GM23248 (cell line): ENCODE results near the gene CEP112. TPM values are rescaled to one million over a fixed set of nuclear protein-coding genes. Genes with fewer than 3 reads are reported as not detected.

Experiments
- DNase-seq: peaks from one replicate; pipeline ENCODE4 v3.0.0-alpha.2; 2015
- H2AFZ ChIP-seq: fragments of 200-600 bp; sonication (generic); 2 replicates; pipeline ENCODE4 v1.6.1; 2016; ENCODE audit warnings: antibody characterized with exemption
- H3F3A ChIP-seq: fragments of 200-600 bp; sonication (generic); 2 replicates; pipeline ENCODE4 v1.6.1; 2016; ENCODE audit warnings: mild to moderate bottlenecking, antibody characterized with exemption, mixed run types; ENCODE audit not compliant: insufficient read depth
- H3K27ac ChIP-seq: fragments of 200-600 bp; sonication (generic); 2 replicates; pipeline ENCODE4 v1.5.1; 2016; ENCODE audit warnings: mild to moderate bottlenecking
- H3K27me3 ChIP-seq: fragments of 200-600 bp; sonication (generic); replicated peaks from 2 replicates; pipeline ENCODE4 v1.6.1; 2016; ENCODE audit warnings: mild to moderate bottlenecking; ENCODE audit not compliant: insufficient read depth
- H3K36me3 ChIP-seq: fragments of 200-600 bp; sonication (generic); 2 replicates; pipeline ENCODE4 v1.6.1; 2016; ENCODE audit warnings: low read depth, mild to moderate bottlenecking
- H3K4me1 ChIP-seq: fragments of 200-600 bp; sonication (generic); 2 replicates; pipeline ENCODE4 v1.6.1; 2016; ENCODE audit warnings: mild to moderate bottlenecking; ENCODE audit not compliant: insufficient read depth
- H3K4me2 ChIP-seq: fragments of 200-600 bp; sonication (generic); one replicate; pipeline ENCODE4 v1.6.1; 2016; ENCODE audit warnings: mild to moderate bottlenecking; ENCODE audit not compliant: unreplicated experiment
- H3K4me3 ChIP-seq: fragments of 200-600 bp; sonication (generic); 2 replicates; pipeline ENCODE4 v1.5.1; 2016; ENCODE audit warnings: mild to moderate bottlenecking
- H3K79me2 ChIP-seq: fragments of 200-600 bp; sonication (generic); 2 replicates; pipeline ENCODE4 v1.6.1; 2016; ENCODE audit warnings: mild to moderate bottlenecking; ENCODE audit not compliant: insufficient read depth
- H3K9ac ChIP-seq: fragments of 200-600 bp; sonication (generic); 2 replicates; pipeline ENCODE4 v1.6.1; 2016; ENCODE audit warnings: mild to moderate bottlenecking
- H3K9me2 ChIP-seq: fragments of 200-600 bp; sonication (generic); 2 replicates; pipeline ENCODE4 v1.6.1; 2016; ENCODE audit warnings: mixed run types, mild to moderate bottlenecking, moderate library complexity; ENCODE audit not compliant: insufficient read depth
- H3K9me3 ChIP-seq: fragments of 200-600 bp; sonication (generic); one replicate; pipeline ENCODE4 v1.6.1; 2017; ENCODE audit warnings: low read depth
- H4K20me1 ChIP-seq: fragments of 200-600 bp; sonication (generic); 2 replicates; pipeline ENCODE4 v1.6.0; 2016; ENCODE audit not compliant: insufficient read depth
- EZH2 ChIP-seq: fragments of 200-600 bp; sonication (generic); IDR thresholded peaks from 2 replicates; pipeline ENCODE4 v1.6.1; 2018; ENCODE audit warnings: antibody characterized with exemption, mild to moderate bottlenecking; ENCODE audit not compliant: insufficient read depth, poor library complexity, severe bottlenecking
- EZH2phosphoT487 ChIP-seq: fragments of 200-600 bp; sonication (generic); IDR thresholded peaks from 2 replicates; pipeline ENCODE4 v1.6.1; 2018; ENCODE audit warnings: antibody characterized with exemption, moderate library complexity, mild to moderate bottlenecking, low read depth; ENCODE audit not compliant: insufficient read depth
- WGBS, 2 experiments: methylation state at CpG; one replicate each; pipeline ENCODE4 v1.1.6; 2015 to 2017; ENCODE audit warnings: low lambda C conversion rate in 2 of 2, low coverage in 1 of 2; ENCODE audit errors: missing lambda C conversion rate in 2 of 2; 5-methylcytosine and 5-hydroxymethylcytosine counted together
- in situ Hi-C: fragments of 300-500 bp; cut with MboI; formaldehyde crosslinking; loops from 2 replicates; pipeline ENCODE4 v1.15.0; 2020
- polyA plus RNA-seq: library from polyadenylated mRNA; unstranded; fragments of >200 nt; fragmentation: Nextera tagmentation; extraction: Ambion mirVana; gene quantifications from 2 replicates; pipeline ENCODE4 v1.2.1, GENCODE V29; 2016
- total RNA-seq: library from RNA; depleted of rRNA; stranded (reverse); fragments of >200 nt; shearing (Covaris generic); gene quantifications from 2 replicates; pipeline ENCODE4 v1.2.3, GENCODE V29; 2014

Gene CEP112
- total and polyA plus RNA-seq, 2 experiments from 2014 or later, result 8.1 to 14.8 TPM

GRCh38 chr17:65742403-65743307 lies 449.3 kb downstream of the CEP112 start:
- H3K9me2 ChIP-seq, result no peaks in the 10 kb centered on the region
- H3K4me3 ChIP-seq, result peak overlapping the region; percentile 53
- no peaks in the 10 kb centered on the region for H3K27me3 ChIP-seq
- no peaks in the 10 kb centered on the region for H4K20me1 ChIP-seq
- peaks cover 20% of the 10 kb centered on the region for H3K4me1 ChIP-seq
- H3K36me3 ChIP-seq, result no peaks in the 10 kb centered on the region
- H3F3A ChIP-seq, result peaks cover 19% of the 10 kb centered on the region
- peak overlapping the region; percentile 31 for H3K9ac ChIP-seq
- in situ Hi-C loops, result no loop called here
- 0 out of 2 replicates have a peak overlapping the region, but pooled peaks have one; percentile 2 for H2AFZ ChIP-seq
- no peaks in the 10 kb centered on the region for H3K79me2 ChIP-seq
- H3K4me2 ChIP-seq, result peak overlapping the region; percentile 79
- TF ChIP-seq EZH2 (no peak), EZH2phosphoT487 (no peak)
- 1 to 3% methylated on average over 6 of the region's 6 CpGs for WGBS, 2 experiments
- H3K27ac ChIP-seq, result peak overlapping the region; percentile 80
- peak; percentile 94 for DNase-seq
- H3K9me3 ChIP-seq, result peaks cover 3% of the 10 kb centered on the region

- in situ Hi-C loops, result no loop called here
- H3K27me3 ChIP-seq, result no peaks in the 10 kb centered on the region
- peaks cover 20% of the 10 kb centered on the region for H3K4me1 ChIP-seq
- H3K9me3 ChIP-seq, result peaks cover 3% of the 10 kb centered on the region
- H2AFZ ChIP-seq, result no peak overlapping the region
- peaks cover 19% of the 10 kb centered on the region for H3F3A ChIP-seq
- H3K4me3 ChIP-seq, result no peak overlapping the region
- peak overlapping the region; percentile 79 for H3K4me2 ChIP-seq
- H3K9ac ChIP-seq, result no peak overlapping the region
- 80 to 89% methylated on average over 1 of the region's 1 CpG for WGBS, 2 experiments
- H3K79me2 ChIP-seq, result no peaks in the 10 kb centered on the region
- DNase-seq, result no peak
- no peak for TF ChIP-seq EZH2
- TF ChIP-seq EZH2phosphoT487, result no peak
- no peaks in the 10 kb centered on the region for H3K9me2 ChIP-seq
- H3K36me3 ChIP-seq, result no peaks in the 10 kb centered on the region
- no peak overlapping the region for H3K27ac ChIP-seq
- H4K20me1 ChIP-seq, result no peaks in the 10 kb centered on the region
These were observed 450.2 kb downstream of the CEP112 start for GRCh38 chr17:65741710-65742109.

- Histone ChIP-seq H3K4me3 (no peak overlapping the region), H3K27me3 (no peaks in the 10 kb centered on the region), H3K9me3 (peaks cover 3% of the 10 kb centered on the region), H3K27ac (no peak overlapping the region), H3K9ac (no peak overlapping the region), H3K9me2 (no peaks in the 10 kb centered on the region; the same call in 1 of the 2 replicates), H3K79me2 (no peaks in the 10 kb centered on the region), H3K4me1 (peaks cover 20% of the 10 kb centered on the region), H2AFZ (no peak overlapping the region), H3K36me3 (no peaks in the 10 kb centered on the region), H3F3A (peaks cover 19% of the 10 kb centered on the region), H4K20me1 (no peaks in the 10 kb centered on the region), H3K4me2 (no peak overlapping the region)
- TF ChIP-seq EZH2phosphoT487 (no peak), EZH2 (no peak)
- in situ Hi-C loops, result no loop called here
- DNase-seq, result no peak
These were observed 452.9 kb downstream of the CEP112 start for GRCh38 chr17:65739034-65739433.

DNA sequence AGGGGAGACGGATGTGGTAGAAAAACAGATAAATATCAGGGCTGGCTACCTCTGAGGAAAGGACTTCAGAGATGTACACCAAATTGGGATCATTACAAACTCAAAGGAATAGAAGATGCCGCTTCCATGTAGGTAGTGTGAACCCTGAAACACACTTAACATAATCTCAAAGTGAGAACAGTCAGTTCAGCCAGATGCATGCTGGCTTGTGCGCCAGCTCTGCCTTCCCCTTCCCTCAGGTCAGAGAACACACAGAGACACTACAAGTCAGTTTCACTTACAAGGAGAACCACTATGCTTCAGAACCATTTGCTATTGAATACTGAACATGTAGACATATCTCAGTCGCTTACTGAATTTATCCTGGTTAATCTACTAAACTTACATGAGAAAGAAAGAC lies 454.5 kb downstream of the CEP112 start:
- in situ Hi-C loops, result no loop called here
- Histone ChIP-seq H3K9me3 (peaks cover 3% of the 10 kb centered on the region), H3K9me2 (no peaks in the 10 kb centered on the region; the same call in 1 of the 2 replicates), H3K4me3 (no peak overlapping the region), H3K4me2 (no peak overlapping the region), H4K20me1 (no peaks in the 10 kb centered on the region), H3K79me2 (no peaks in the 10 kb centered on the region), H3K36me3 (no peaks in the 10 kb centered on the region), H3K27ac (no peak overlapping the region), H3K4me1 (peaks cover 9% of the 10 kb centered on the region), H3K9ac (no peak overlapping the region), H2AFZ (no peak overlapping the region), H3F3A (peaks cover 8% of the 10 kb centered on the region), H3K27me3 (no peaks in the 10 kb centered on the region)
- 97% methylated on average over 4 of the region's 4 CpGs for WGBS, 2 experiments
- TF ChIP-seq EZH2 (no peak), EZH2phosphoT487 (no peak)
- no peak for DNase-seq
